NCI-H2081 treated with DMSO at 0.1 percent for 48 hours (cell line): ENCODE data around the gene ZNF276.
"Not testable (repeated sequence)": the region's sequence is repeated elsewhere in the genome, so short reads cannot be mapped to it uniquely, and the experiment has no call there.

ENCODE experiments used
- DNase-seq: peaks from one replicate; lab custom pipeline; 2025; lab: John Stamatoyannopoulos, UW

The ZNF276 gene

GRCh38 chr16:89720813-89721545, at the start of gene ZNF276, which contains the start of gene VPS9D1:
ZNF276 (plus strand) TSS chr16:89721537; CDS start chr16:89721641, 104 bp downstream.
VPS9D1 (minus strand) TSS chr16:89720898; CDS start chr16:89720861, 37 bp downstream.
- DNase-seq = no peak

GRCh38 chr16:89671565-89671964, 49.8 kb upstream of the ZNF276 start:
- DNase-seq = not testable (repeated sequence)

- DNase-seq = no peak
Measured at GRCh38 chr16:89672177-89672941, 49.0 kb upstream of the ZNF276 start.

GRCh38 chr16:89678258-89678657, 43.1 kb upstream of the ZNF276 start:
- DNase-seq = no peak

GRCh38 chr16:89685916-89686315, 35.4 kb upstream of the ZNF276 start:
- no peak for DNase-seq

- DNase-seq = no peak
Measured at GRCh38 chr16:89686520-89687091, 34.7 kb upstream of the ZNF276 start, which contains the start of gene CDK10. CDK10 (plus strand) TSS chr16:89686689; CDS start chr16:89686711, 22 bp downstream.

GRCh38 chr16:89687092-89687940, 34.0 kb upstream of the ZNF276 start:
- no peak for DNase-seq

- DNase-seq = no peak
Measured at GRCh38 chr16:89688395-89688794, 32.9 kb upstream of the ZNF276 start.

GRCh38 chr16:89689142-89689541, 32.2 kb upstream of the ZNF276 start:
- no peak for DNase-seq

GRCh38 chr16:89689621-89690020, 31.7 kb upstream of the ZNF276 start:
- not testable (repeated sequence) for DNase-seq

GRCh38 chr16:89690392-89690901, 30.9 kb upstream of the ZNF276 start:
- DNase-seq = no peak

GRCh38 chr16:89691231-89691985, 29.9 kb upstream of the ZNF276 start:
- DNase-seq = no peak

- DNase-seq = no peak
Measured at GRCh38 chr16:89691986-89692569, 29.3 kb upstream of the ZNF276 start.

GRCh38 chr16:89693289-89693731, 28.0 kb upstream of the ZNF276 start:
- no peak for DNase-seq

- no peak for DNase-seq
Measured at GRCh38 chr16:89693931-89694783, 27.2 kb upstream of the ZNF276 start.

- DNase-seq = not testable (repeated sequence)
Measured at GRCh38 chr16:89694784-89695085, 26.6 kb upstream of the ZNF276 start.

- no peak for DNase-seq
Measured at GRCh38 chr16:89695086-89695874, 26.1 kb upstream of the ZNF276 start.

GRCh38 chr16:89695875-89696669, 25.3 kb upstream of the ZNF276 start:
- DNase-seq = no peak
